IMR-90 (cell line): ENCODE data around the gene JSRP1. TPM values are rescaled to one million over a fixed set of nuclear protein-coding genes. Genes with fewer than 3 reads are reported as not detected.

Experiments
- ATAC-seq: fragments of 200-7000 bp; cut with Tn5 transposase; 2 replicates; pipeline ENCODE4 v1.9.1; 2020; ENCODE audit warnings: low read depth, mild to moderate bottlenecking, moderate library complexity
- BruUV-seq: library from RNA; stranded (reverse); fragments of 400-500 nt; replicated peaks from 2 replicates; lab custom pipeline; 2021; lab: Mats Ljungman, UMichigan
- CTCF ChIA-PET: fragments of 300-600 bp; formaldehyde crosslinking; extraction: SDS; loops from one replicate; lab custom pipeline; 2021; ENCODE audit warnings: antibody characterized with exemption; lab: Yijun Ruan, JAX
- POLR2A ChIA-PET: fragments of 300-600 bp; sonication (Branson Sonifier 250); formaldehyde crosslinking; loops from one replicate; lab custom pipeline; 2022; ENCODE audit warnings: antibody characterized with exemption; ENCODE audit not compliant: unreplicated experiment; lab: Charles Lee
- DNase-seq: peaks from one replicate; pipeline ENCODE4 v3.0.0; 2013
- H2AFZ ChIP-seq: replicated peaks from 2 replicates; pipeline ENCODE3; 2013; ENCODE audit warnings: low read length, mild to moderate bottlenecking; ENCODE audit not compliant: poor library complexity
- H2AK5ac ChIP-seq: 2 replicates; pipeline ENCODE4 v1.6.1; 2013; ENCODE audit warnings: low read depth, low read length, inconsistent platforms
- H2AK9ac ChIP-seq: replicated peaks from 2 replicates; pipeline ENCODE3; 2013; ENCODE audit warnings: mild to moderate bottlenecking, low read depth, low read length, moderate library complexity; ENCODE audit not compliant: poor library complexity
- H2BK120ac ChIP-seq: 2 replicates; pipeline ENCODE4 v1.6.1; 2013; ENCODE audit warnings: low read depth, low read length, inconsistent platforms
- H2BK15ac ChIP-seq: 3 replicates; pipeline ENCODE4 v1.6.1; 2013; ENCODE audit warnings: low read depth, low read length, inconsistent platforms
- H2BK20ac ChIP-seq: 2 replicates; pipeline ENCODE4 v1.6.1; 2013; ENCODE audit warnings: low read depth, mild to moderate bottlenecking, inconsistent platforms, low read length, moderate library complexity
- H2BK5ac ChIP-seq: 2 replicates; pipeline ENCODE4 v1.6.1; 2013; ENCODE audit warnings: mild to moderate bottlenecking, low read depth, low read length, inconsistent platforms; ENCODE audit not compliant: poor library complexity, severe bottlenecking
- H3K14ac ChIP-seq: replicated peaks from 2 replicates; pipeline ENCODE4 v1.6.1; 2013; ENCODE audit warnings: low read depth, low read length, inconsistent platforms
- H3K18ac ChIP-seq: 2 replicates; pipeline ENCODE4 v1.6.1; 2013; ENCODE audit warnings: low read depth, low read length, control low read depth
- H3K23ac ChIP-seq: 2 replicates; pipeline ENCODE4 v1.6.1; 2013; ENCODE audit warnings: low read depth, low read length, inconsistent platforms
- H3K27ac ChIP-seq: 2 replicates; pipeline ENCODE4 v1.5.1; 2013; ENCODE audit warnings: mild to moderate bottlenecking, control low read depth, low read length; ENCODE audit not compliant: insufficient read depth
- H3K27me3 ChIP-seq: 2 replicates; pipeline ENCODE4 v1.6.1; 2013; ENCODE audit warnings: low read length; ENCODE audit not compliant: control insufficient read depth, insufficient read depth
- H3K36me3 ChIP-seq: 2 replicates; pipeline ENCODE4 v1.6.1; 2013; ENCODE audit warnings: low read length, mixed read lengths; ENCODE audit not compliant: control insufficient read depth, insufficient read depth
- H3K4ac ChIP-seq: 2 replicates; pipeline ENCODE4 v1.6.1; 2013; ENCODE audit warnings: low read depth, low read length, inconsistent platforms
- H3K4me1 ChIP-seq: 2 replicates; pipeline ENCODE4 v1.6.1; 2013; ENCODE audit warnings: low read length, mixed read lengths; ENCODE audit not compliant: control insufficient read depth, insufficient read depth
- H3K4me2 ChIP-seq: 2 replicates; pipeline ENCODE4 v1.6.1; 2013; ENCODE audit warnings: low read depth, mild to moderate bottlenecking, control low read depth, low read length, moderate library complexity
- H3K4me3 ChIP-seq: 2 replicates; pipeline ENCODE4 v1.5.1; 2013; ENCODE audit warnings: low read depth, mild to moderate bottlenecking, control low read depth, low read length, moderate library complexity; ENCODE audit not compliant: insufficient read depth
- H3K56ac ChIP-seq: 2 replicates; pipeline ENCODE4 v1.6.1; 2013; ENCODE audit warnings: low read length, inconsistent platforms; ENCODE audit not compliant: insufficient read depth; ENCODE audit errors: extremely low read depth
- H3K79me1 ChIP-seq, 2 experiments: 2 replicates each; pipeline ENCODE4 v1.6.1; 2013; ENCODE audit warnings: low read length in 2 of 2, inconsistent platforms in 1 of 2, low read depth in 1 of 2
- H3K9ac ChIP-seq: 2 replicates; pipeline ENCODE4 v1.6.1; 2013; ENCODE audit warnings: low read depth, low read length, control low read depth
- H3K9me1 ChIP-seq: 2 replicates; pipeline ENCODE4 v1.6.1; 2013; ENCODE audit warnings: low read length, inconsistent platforms; ENCODE audit not compliant: insufficient read depth
- H3K9me3 ChIP-seq: 2 replicates; pipeline ENCODE4 v1.6.1; 2013; ENCODE audit warnings: low read length; ENCODE audit not compliant: control insufficient read depth, insufficient read depth
- H4K20me1 ChIP-seq: 2 replicates; pipeline ENCODE4 v1.6.1; 2013; ENCODE audit warnings: low read length, inconsistent platforms; ENCODE audit not compliant: insufficient read depth
- H4K5ac ChIP-seq: 2 replicates; pipeline ENCODE4 v1.6.1; 2013; ENCODE audit warnings: mild to moderate bottlenecking, low read depth, low read length, control low read depth
- H4K8ac ChIP-seq, 2 experiments: 2 replicates each; pipeline ENCODE4 v1.6.1; 2013; ENCODE audit warnings: low read depth in 2 of 2, low read length in 2 of 2, control low read depth in 1 of 2, inconsistent platforms in 1 of 2
- H4K91ac ChIP-seq: 2 replicates; pipeline ENCODE4 v1.6.1; 2013; ENCODE audit warnings: low read depth, low read length, inconsistent platforms; ENCODE audit not compliant: insufficient read depth
- BHLHE40 ChIP-seq: fragments of 150-350 bp; IDR thresholded peaks from 2 replicates; pipeline ENCODE4 v1.6.1; 2016; ENCODE audit warnings: mild to moderate bottlenecking, low read depth, low read length
- CEBPB ChIP-seq: IDR thresholded peaks from 2 replicates; pipeline ENCODE4 v1.6.1; 2012; ENCODE audit warnings: low read depth, low read length, improper control_type of control experiment
- CHD1 ChIP-seq: IDR thresholded peaks from 2 replicates; pipeline ENCODE4 v1.6.1; 2012; ENCODE audit warnings: low read depth, low read length, improper control_type of control experiment
- CTCF ChIP-seq: conservative IDR thresholded peaks from 2 replicates; pipeline ENCODE4 v1.5.1; 2012; ENCODE audit warnings: mild to moderate bottlenecking, low read depth, low read length, improper control_type of control experiment
- FOS ChIP-seq: fragments of 150-350 bp; IDR thresholded peaks from 2 replicates; pipeline ENCODE4 v1.6.1; 2016; ENCODE audit warnings: low read depth, low read length
- MAFK ChIP-seq: IDR thresholded peaks from 2 replicates; pipeline ENCODE4 v1.6.1; 2012; ENCODE audit warnings: low read depth, low read length, improper control_type of control experiment
- MAZ ChIP-seq: IDR thresholded peaks from 2 replicates; pipeline ENCODE4 v1.6.1; 2012; ENCODE audit warnings: low read depth, mild to moderate bottlenecking, low read length, improper control_type of control experiment, moderate library complexity, borderline replicate concordance
- MXI1 ChIP-seq: IDR thresholded peaks from 2 replicates; pipeline ENCODE4 v1.6.1; 2012; ENCODE audit warnings: low read depth, mild to moderate bottlenecking, low read length, moderate library complexity, borderline replicate concordance
- NFE2L2 ChIP-seq: fragments of 150-350 bp; IDR thresholded peaks from 2 replicates; pipeline ENCODE4 v1.6.1; 2016; ENCODE audit warnings: low read depth, mild to moderate bottlenecking, low read length
- POLR2A ChIP-seq: IDR thresholded peaks from 2 replicates; pipeline ENCODE4 v1.6.1; 2012; ENCODE audit warnings: mild to moderate bottlenecking, low read depth, low read length
- RAD21 ChIP-seq: IDR thresholded peaks from 2 replicates; pipeline ENCODE4 v1.6.1; 2012; ENCODE audit warnings: low read length, improper control_type of control experiment
- RCOR1 ChIP-seq: IDR thresholded peaks from 2 replicates; pipeline ENCODE4 v1.6.1; 2012; ENCODE audit warnings: mild to moderate bottlenecking, low read length, improper control_type of control experiment; ENCODE audit not compliant: insufficient replicate concordance
- SMC3 ChIP-seq: fragments of 150-350 bp; IDR thresholded peaks from 2 replicates; pipeline ENCODE4 v1.6.1; 2016; ENCODE audit warnings: low read depth, mild to moderate bottlenecking, antibody characterized with exemption, low read length, moderate library complexity
- WGBS, 2 experiments: methylation state at CpG; one replicate each; pipeline versions ENCODE4 v1.1.5 to v1.1.7; 2013; ENCODE audit warnings: missing lambda C conversion rate in 2 of 2; ENCODE audit not compliant: insufficient read length in 1 of 2; ENCODE audit errors: extremely low coverage in 2 of 2; 5-methylcytosine and 5-hydroxymethylcytosine counted together
- dilution Hi-C: fragments of 300-500 bp; cut with HindIII; formaldehyde crosslinking; loops from one replicate; pipeline ENCODE4 v1.14.3; 2018; ENCODE audit warnings: low sequenced_read_pairs; ENCODE audit not compliant: unreplicated experiment
- in situ Hi-C: fragments of 300-500 bp; cut with MboI; formaldehyde crosslinking; loops from 3 replicates; pipeline ENCODE4 v1.14.3; 2019; ENCODE audit warnings: low sequenced_read_pairs, inconsistent platforms, mixed read lengths
- intact Hi-C: fragments of 100-400 bp; cut with micrococcal nuclease; formaldehyde crosslinking; loops from 2 replicates; pipeline ENCODE4 v1.10.0; 2022
- polyA plus RNA-seq, 3 experiments: library from polyadenylated mRNA; depleted of rRNA; stranded (reverse); fragments of >200 nt; gene quantifications; 2 replicates each; pipeline ENCODE4 v1.2.3, GENCODE V29; 2012; ENCODE audit warnings: low replicate concordance in 1 of 3
- total RNA-seq: library from RNA; depleted of rRNA; stranded (reverse); fragments of >200 nt; gene quantifications from 2 replicates; pipeline ENCODE4 v1.2.3, GENCODE V29; 2012
- TF ChIP-seq, protein P1 (sequence below): fragments of 150-350 bp; IDR thresholded peaks from 2 replicates; pipeline ENCODE4 v1.6.1; 2016; ENCODE audit warnings: low read depth, mild to moderate bottlenecking, low read length, moderate library complexity, borderline replicate concordance

Gene JSRP1
- total and polyA plus RNA-seq, 2 of the 4 experiments (the other 2 are of a cell fraction): not detected

DNA sequence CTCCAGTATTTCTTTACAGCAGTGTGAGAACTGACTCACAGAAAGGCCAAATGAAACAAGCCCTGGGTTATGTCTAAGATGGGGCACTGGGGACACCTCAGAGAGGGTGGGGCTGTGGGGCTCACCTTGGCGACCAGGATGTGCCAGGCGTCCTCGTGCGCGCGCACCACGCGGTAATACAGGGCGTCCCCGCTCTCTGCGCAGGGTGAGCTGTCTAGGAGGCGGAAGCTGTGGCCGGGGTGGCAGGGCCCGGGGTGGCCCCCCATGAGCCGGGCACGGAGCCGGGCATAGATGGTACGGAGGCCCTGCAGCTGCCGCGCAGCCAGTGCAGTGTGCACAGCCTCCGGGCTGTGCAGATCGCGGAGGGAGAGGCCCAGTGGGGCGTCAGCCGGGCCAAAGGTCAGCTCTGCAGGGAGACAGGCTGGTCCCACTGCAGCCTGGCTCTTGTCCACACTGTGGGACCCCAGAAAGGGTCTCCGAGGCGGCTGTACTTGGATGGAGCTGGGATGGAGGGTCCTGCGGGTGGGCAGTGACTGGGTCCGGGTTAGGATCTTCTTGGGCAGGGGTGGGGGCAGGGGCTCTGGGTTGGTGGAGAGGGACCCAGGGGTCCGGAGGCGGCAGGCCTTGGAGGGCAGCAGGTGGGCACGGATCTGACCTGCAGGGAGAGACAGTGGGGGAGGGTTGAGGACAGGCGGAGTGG lies 22.4 kb upstream of the JSRP1 start:
- intact Hi-C loops: no loop called here
- peaks cover 7 to 30% of the 10 kb centered on the region in 2 experiments; a peak in 3 of 4 replicates for H3K79me1 ChIP-seq
- H3K18ac ChIP-seq: no peak overlapping the region
- H4K8ac ChIP-seq: no peak overlapping the region
- H2BK15ac ChIP-seq: no peak overlapping the region
- no peak overlapping the region for H3K14ac ChIP-seq
- H2AK9ac ChIP-seq: no peak overlapping the region
- H3K9ac ChIP-seq: no peak overlapping the region
- TF ChIP-seq NFE2L2 (no peak), CEBPB (no peak), POLR2A (no peak), CHD1 (no peak), FOS (no peak), MXI1 (no peak), MAFK (no peak), RCOR1 (no peak), MAZ (no peak), BHLHE40 (no peak), RAD21 (no peak), CTCF (no peak), SMC3 (no peak)
- TF ChIP-seq, protein P1, sequence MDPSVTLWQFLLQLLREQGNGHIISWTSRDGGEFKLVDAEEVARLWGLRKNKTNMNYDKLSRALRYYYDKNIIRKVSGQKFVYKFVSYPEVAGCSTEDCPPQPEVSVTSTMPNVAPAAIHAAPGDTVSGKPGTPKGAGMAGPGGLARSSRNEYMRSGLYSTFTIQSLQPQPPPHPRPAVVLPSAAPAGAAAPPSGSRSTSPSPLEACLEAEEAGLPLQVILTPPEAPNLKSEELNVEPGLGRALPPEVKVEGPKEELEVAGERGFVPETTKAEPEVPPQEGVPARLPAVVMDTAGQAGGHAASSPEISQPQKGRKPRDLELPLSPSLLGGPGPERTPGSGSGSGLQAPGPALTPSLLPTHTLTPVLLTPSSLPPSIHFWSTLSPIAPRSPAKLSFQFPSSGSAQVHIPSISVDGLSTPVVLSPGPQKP: no peak
- H3K9me1 ChIP-seq: no peaks in the 10 kb centered on the region
- H2BK120ac ChIP-seq: no peak overlapping the region
- H3K23ac ChIP-seq: no peak overlapping the region
- H3K4me2 ChIP-seq: no peak overlapping the region
- H2BK20ac ChIP-seq: no peak overlapping the region
- no peak overlapping the region for H3K27ac ChIP-seq
- 91% methylated on average over 20 of the region's 33 CpGs; no CpG with 5 or more reads in 1 of the 2 experiments for WGBS, 2 experiments
- H2AK5ac ChIP-seq: no peak overlapping the region
- BruUV-seq: no TSS peak
- no peak overlapping the region for H4K91ac ChIP-seq
- no peak overlapping the region for H2BK5ac ChIP-seq
- no peak overlapping the region for H3K4ac ChIP-seq
- POLR2A ChIA-PET: no interaction called here
- H3K9me3 ChIP-seq: no peaks in the 10 kb centered on the region
- dilution Hi-C loops: no loop called here
- H3K27me3 ChIP-seq: no peaks in the 10 kb centered on the region
- no peak overlapping the region for H4K5ac ChIP-seq
- no peak overlapping the region for H3K4me3 ChIP-seq
- DNase-seq (no peak), ATAC-seq (no peak)
- peaks cover 11% of the 10 kb centered on the region for H3K4me1 ChIP-seq
- in situ Hi-C loops: loop anchor here (10.0 kb wide), 1 partner anchor 336 kb away; no protein-coding TSS in a partner anchor
- H3K56ac ChIP-seq: no peak overlapping the region
- no peak overlapping the region for H2AFZ ChIP-seq
- H3K36me3 ChIP-seq: peaks cover 15% of the 10 kb centered on the region; the same call in 1 of the 2 replicates
- CTCF ChIA-PET: no interaction called here
- H4K20me1 ChIP-seq: peaks cover 35% of the 10 kb centered on the region
